H9 (cell line): ENCODE measurements around the gene IL1RN. TPM values are rescaled to one million over a fixed set of nuclear protein-coding genes. Genes with fewer than 3 reads are reported as not detected.

Experiments
- DNase-seq: peaks from one replicate; pipeline ENCODE4 v3.0.0-alpha.2; 2017
- H2AFZ ChIP-seq: one replicate; pipeline ENCODE4 v1.6.1; 2013; ENCODE audit warnings: mild to moderate bottlenecking, low read length, control low read depth, moderate library complexity
- H2AK5ac ChIP-seq: 2 replicates; pipeline ENCODE4 v1.6.1; 2013; ENCODE audit warnings: low read length, control low read depth, mixed read lengths; ENCODE audit not compliant: insufficient read length
- H2BK120ac ChIP-seq: one replicate; pipeline ENCODE4 v1.6.1; 2013; ENCODE audit warnings: low read depth, mild to moderate bottlenecking, low read length, control low read depth, inconsistent platforms; ENCODE audit not compliant: poor library complexity, severe bottlenecking
- H2BK12ac ChIP-seq: 2 replicates; pipeline ENCODE4 v1.6.1; 2013; ENCODE audit warnings: low read length, control low read depth, mixed read lengths, low read depth; ENCODE audit not compliant: insufficient read length
- H2BK15ac ChIP-seq: 2 replicates; pipeline ENCODE4 v1.6.1; 2013; ENCODE audit warnings: low read depth, low read length, control low read depth
- H2BK20ac ChIP-seq: one replicate; pipeline ENCODE4 v1.6.1; 2013; ENCODE audit warnings: low read depth, mild to moderate bottlenecking, low read length, control low read depth, inconsistent platforms; ENCODE audit not compliant: poor library complexity, severe bottlenecking
- H2BK5ac ChIP-seq: 2 replicates; pipeline ENCODE4 v1.6.1; 2013; ENCODE audit warnings: low read length, control low read depth, mixed read lengths; ENCODE audit not compliant: insufficient read length
- H3K14ac ChIP-seq: 2 replicates; pipeline ENCODE4 v1.6.1; 2013; ENCODE audit warnings: low read length, control low read depth; ENCODE audit not compliant: insufficient read depth
- H3K18ac ChIP-seq: 2 replicates; pipeline ENCODE4 v1.6.1; 2013; ENCODE audit warnings: low read depth, mild to moderate bottlenecking, mixed read lengths, low read length, control low read depth; ENCODE audit not compliant: insufficient read length
- H3K23ac ChIP-seq: 2 replicates; pipeline ENCODE4 v1.6.1; 2013; ENCODE audit warnings: low read length, control low read depth, mixed read lengths, low read depth; ENCODE audit not compliant: insufficient read length
- H3K23me2 ChIP-seq: 2 replicates; pipeline ENCODE4 v1.6.1; 2013; ENCODE audit warnings: low read depth, mild to moderate bottlenecking, mixed read lengths, low read length, control low read depth; ENCODE audit not compliant: insufficient read length, poor library complexity, severe bottlenecking
- H3K27ac ChIP-seq: 2 replicates; pipeline ENCODE4 v1.5.1; 2013; ENCODE audit warnings: low read length, control low read depth, mixed read lengths, low read depth; ENCODE audit not compliant: insufficient read length
- H3K27me3 ChIP-seq: 2 replicates; pipeline ENCODE4 v1.6.1; 2013; ENCODE audit warnings: low read length, control low read depth, inconsistent platforms; ENCODE audit not compliant: insufficient read depth
- H3K4ac ChIP-seq: 2 replicates; pipeline ENCODE4 v1.6.1; 2013; ENCODE audit warnings: low read depth, mild to moderate bottlenecking, control low read depth, inconsistent platforms, low read length, moderate library complexity
- H3K4me1 ChIP-seq: 2 replicates; pipeline ENCODE4 v1.6.1; 2013; ENCODE audit warnings: low read length, control low read depth, inconsistent platforms; ENCODE audit not compliant: insufficient read depth
- H3K4me2 ChIP-seq: 2 replicates; pipeline ENCODE4 v1.6.1; 2013; ENCODE audit warnings: low read length, control low read depth, mixed read lengths; ENCODE audit not compliant: insufficient read length, insufficient read depth
- H3K56ac ChIP-seq: 2 replicates; pipeline ENCODE4 v1.6.1; 2013; ENCODE audit warnings: low read depth, mild to moderate bottlenecking, mixed read lengths, low read length, control low read depth; ENCODE audit not compliant: insufficient read length
- H3K79me1 ChIP-seq: 2 replicates; pipeline ENCODE4 v1.6.1; 2013; ENCODE audit warnings: low read depth, mild to moderate bottlenecking, moderate library complexity, low read length, control low read depth, inconsistent platforms; ENCODE audit not compliant: insufficient read depth, poor library complexity, severe bottlenecking
- H3K79me2 ChIP-seq: 2 replicates; pipeline ENCODE4 v1.6.1; 2013; ENCODE audit warnings: low read length, control low read depth, inconsistent platforms; ENCODE audit not compliant: insufficient read depth
- H3K9ac ChIP-seq: 2 replicates; pipeline ENCODE4 v1.6.1; 2013; ENCODE audit warnings: low read length, control low read depth, mixed read lengths; ENCODE audit not compliant: insufficient read length; ENCODE audit errors: extremely low read depth
- H3K9me3 ChIP-seq: one replicate; pipeline ENCODE4 v1.6.1; 2013; ENCODE audit warnings: low read depth, low read length, inconsistent platforms; ENCODE audit not compliant: control insufficient read depth
- H3T11ph ChIP-seq: one replicate; pipeline ENCODE4 v1.6.1; 2013; ENCODE audit warnings: mild to moderate bottlenecking, low read length, control low read depth, inconsistent platforms
- H4K20me1 ChIP-seq: one replicate; pipeline ENCODE4 v1.6.1; 2013; ENCODE audit not compliant: control insufficient read depth, insufficient read length, insufficient read depth
- H4K5ac ChIP-seq: 2 replicates; pipeline ENCODE4 v1.6.1; 2013; ENCODE audit warnings: low read depth, mild to moderate bottlenecking, mixed read lengths, low read length, control low read depth; ENCODE audit not compliant: insufficient read length
- H4K8ac ChIP-seq: replicated peaks from 2 replicates; pipeline ENCODE4 v1.6.1; 2013; ENCODE audit warnings: low read length, control low read depth, mixed read lengths, low read depth; ENCODE audit not compliant: insufficient read length
- H4K91ac ChIP-seq: 2 replicates; pipeline ENCODE4 v1.6.1; 2013; ENCODE audit warnings: low read depth, mild to moderate bottlenecking, moderate library complexity, mixed read lengths, low read length, control low read depth; ENCODE audit not compliant: insufficient read length
- H3K27ac Mint-ChIP-seq, 3 experiments: 2 replicates in 2 of 3; 3 replicates in 1 of 3; pipeline ENCODE4 v1.8.0; 2020 to 2021; ENCODE audit warnings: mixed read lengths in 3 of 3, mild to moderate bottlenecking in 1 of 3, moderate library complexity in 1 of 3
- H3K27me3 Mint-ChIP-seq: 2 replicates; pipeline ENCODE4 v1.8.0; 2021; ENCODE audit warnings: low read depth, mild to moderate bottlenecking, moderate library complexity, mixed read lengths
- H3K36me3 Mint-ChIP-seq, 3 experiments: 2 replicates in 2 of 3; 3 replicates in 1 of 3; pipeline ENCODE4 v1.8.0; 2020 to 2021; ENCODE audit warnings: low read depth in 3 of 3, mixed read lengths in 3 of 3; ENCODE audit not compliant: insufficient read depth in 1 of 3
- H3K4me1 Mint-ChIP-seq, 2 experiments: 2 replicates each; pipeline ENCODE4 v1.8.0; 2020; ENCODE audit warnings: mixed read lengths in 2 of 2
- H3K4me3 Mint-ChIP-seq, 2 experiments: 2 replicates in 1 of 2; 3 replicates in 1 of 2; pipeline ENCODE4 v1.8.0; 2020 to 2021; ENCODE audit warnings: mild to moderate bottlenecking in 2 of 2, mixed read lengths in 2 of 2, moderate library complexity in 1 of 2
- H3K9me3 Mint-ChIP-seq, 2 experiments: 2 replicates in 1 of 2; 3 replicates in 1 of 2; pipeline ENCODE4 v1.8.0; 2020; ENCODE audit warnings: mild to moderate bottlenecking in 2 of 2, mixed read lengths in 2 of 2, moderate library complexity in 1 of 2
- WGBS: extraction: QIAGEN DNeasy Blood & Tissue Kit; methylation state at CpG from one replicate; pipeline ENCODE4 v1.1.7; 2013; ENCODE audit warnings: missing lambda C conversion rate, low lambda C conversion rate, mixed read lengths; ENCODE audit not compliant: insufficient read length; ENCODE audit errors: extremely low coverage; 5-methylcytosine and 5-hydroxymethylcytosine counted together
- total RNA-seq: library from RNA; stranded (reverse); gene quantifications from 2 replicates; pipeline ENCODE4 v1.2.1, GENCODE V29; 2021
- TF ChIP-seq, protein P1 (sequence below): fragments of 200-600 bp; sonication (generic); conservative IDR thresholded peaks from 3 replicates; pipeline ENCODE4 v1.8.0; 2021; ENCODE audit warnings: antibody characterized with exemption, mild to moderate bottlenecking

The IL1RN gene
- total RNA-seq, 1 experiment from 2014 or later = not detected

DNA sequence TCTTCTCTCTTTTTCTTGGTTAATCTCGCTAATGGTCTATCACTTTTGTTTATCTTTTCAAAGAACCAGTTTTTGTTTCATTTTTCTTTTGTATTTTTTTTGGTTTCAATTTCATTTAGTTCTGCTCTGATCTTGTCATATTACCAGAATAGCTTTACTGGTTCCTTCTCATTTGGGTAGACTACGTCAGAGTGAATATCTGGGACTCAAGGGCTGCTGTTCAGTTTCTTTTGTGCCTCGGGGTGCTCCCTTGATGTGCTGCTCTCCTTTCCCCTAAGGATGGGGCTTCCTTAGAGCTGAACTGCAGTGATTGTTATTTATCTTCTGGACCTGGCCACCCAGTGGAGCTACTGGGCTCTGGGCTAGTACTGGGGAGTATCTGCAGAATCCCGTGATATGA lies 29.4 kb upstream of the IL1RN start:
- no peak overlapping the region for H2AK5ac ChIP-seq
- no peak overlapping the region for H3K4ac ChIP-seq
- H2AFZ ChIP-seq = no peak overlapping the region
- no peaks in the 10 kb centered on the region for H3K23me2 ChIP-seq
- no peak overlapping the region for H2BK20ac ChIP-seq
- H3K79me2 ChIP-seq = no peaks in the 10 kb centered on the region
- TF ChIP-seq, protein P1, sequence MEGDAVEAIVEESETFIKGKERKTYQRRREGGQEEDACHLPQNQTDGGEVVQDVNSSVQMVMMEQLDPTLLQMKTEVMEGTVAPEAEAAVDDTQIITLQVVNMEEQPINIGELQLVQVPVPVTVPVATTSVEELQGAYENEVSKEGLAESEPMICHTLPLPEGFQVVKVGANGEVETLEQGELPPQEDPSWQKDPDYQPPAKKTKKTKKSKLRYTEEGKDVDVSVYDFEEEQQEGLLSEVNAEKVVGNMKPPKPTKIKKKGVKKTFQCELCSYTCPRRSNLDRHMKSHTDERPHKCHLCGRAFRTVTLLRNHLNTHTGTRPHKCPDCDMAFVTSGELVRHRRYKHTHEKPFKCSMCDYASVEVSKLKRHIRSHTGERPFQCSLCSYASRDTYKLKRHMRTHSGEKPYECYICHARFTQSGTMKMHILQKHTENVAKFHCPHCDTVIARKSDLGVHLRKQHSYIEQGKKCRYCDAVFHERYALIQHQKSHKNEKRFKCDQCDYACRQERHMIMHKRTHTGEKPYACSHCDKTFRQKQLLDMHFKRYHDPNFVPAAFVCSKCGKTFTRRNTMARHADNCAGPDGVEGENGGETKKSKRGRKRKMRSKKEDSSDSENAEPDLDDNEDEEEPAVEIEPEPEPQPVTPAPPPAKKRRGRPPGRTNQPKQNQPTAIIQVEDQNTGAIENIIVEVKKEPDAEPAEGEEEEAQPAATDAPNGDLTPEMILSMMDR = no peak
- no peaks in the 10 kb centered on the region for H3K79me1 ChIP-seq
- H2BK5ac ChIP-seq = no peak overlapping the region
- H3K18ac ChIP-seq = no peak overlapping the region
- no peak overlapping the region for H3T11ph ChIP-seq
- H2BK15ac ChIP-seq = no peak overlapping the region
- Mint-ChIP-seq H3K4me1 (no peaks in the 10 kb centered on the region), H3K4me3 (no peak overlapping the region), H3K27ac (no peak overlapping the region), H3K27me3 (peaks cover 24% of the 10 kb centered on the region), H3K9me3 (peaks cover 29 to 56% of the 10 kb centered on the region in 2 experiments), H3K36me3 (peaks cover 0 to 4% (median 3%) of the 10 kb centered on the region in 3 experiments; a peak in 3 of 7 replicates)
- H2BK12ac ChIP-seq = no peak overlapping the region
- no peak overlapping the region for H3K9ac ChIP-seq
- H3K9me3 ChIP-seq = no peaks in the 10 kb centered on the region
- H3K4me2 ChIP-seq = no peak overlapping the region
- H3K56ac ChIP-seq = no peak overlapping the region
- DNase-seq = no peak
- H4K91ac ChIP-seq = no peak overlapping the region
- no CpG with 5 or more reads among the region's 4 CpGs for WGBS
- no peak overlapping the region for H3K14ac ChIP-seq
- no peak overlapping the region for H4K8ac ChIP-seq
- no peaks in the 10 kb centered on the region for H3K27me3 ChIP-seq
- H2BK120ac ChIP-seq = no peak overlapping the region
- no peaks in the 10 kb centered on the region for H4K20me1 ChIP-seq
- no peaks in the 10 kb centered on the region for H3K4me1 ChIP-seq
- H3K23ac ChIP-seq = no peak overlapping the region
- no peak overlapping the region for H4K5ac ChIP-seq
- H3K27ac ChIP-seq = no peak overlapping the region
